Glutamatergic neuron (in vitro differentiated cells): ENCODE measurements around the gene GPHN. TPM values are rescaled to one million over a fixed set of nuclear protein-coding genes. Genes with fewer than 3 reads are reported as not detected.

Source experiments
- DNase-seq: peaks from one replicate; pipeline ENCODE4 v3.0.0; 2022
- H3K27ac Mint-ChIP-seq: one replicate; pipeline ENCODE4 v1.8.0; 2020; ENCODE audit warnings: mild to moderate bottlenecking, mixed read lengths, inconsistent platforms; ENCODE audit not compliant: unreplicated experiment
- H3K27me3 Mint-ChIP-seq: one replicate; pipeline ENCODE4 v1.8.0; 2020; ENCODE audit warnings: mild to moderate bottlenecking, moderate library complexity, mixed read lengths, inconsistent platforms; ENCODE audit not compliant: unreplicated experiment
- H3K36me3 Mint-ChIP-seq: one replicate; pipeline ENCODE4 v1.8.0; 2020; ENCODE audit warnings: mild to moderate bottlenecking, mixed read lengths, inconsistent platforms; ENCODE audit not compliant: unreplicated experiment
- H3K4me1 Mint-ChIP-seq: one replicate; pipeline ENCODE4 v1.8.0; 2020; ENCODE audit warnings: mild to moderate bottlenecking, low read depth, mixed read lengths, inconsistent platforms; ENCODE audit not compliant: unreplicated experiment
- H3K4me3 Mint-ChIP-seq: one replicate; pipeline ENCODE4 v1.8.0; 2020; ENCODE audit warnings: mild to moderate bottlenecking, mixed read lengths, inconsistent platforms; ENCODE audit not compliant: unreplicated experiment
- H3K9me3 Mint-ChIP-seq: one replicate; pipeline ENCODE4 v1.8.0; 2020; ENCODE audit warnings: mild to moderate bottlenecking, moderate library complexity, mixed read lengths, inconsistent platforms; ENCODE audit not compliant: unreplicated experiment
- total RNA-seq: library from RNA; stranded (reverse); fragmentation: NEBNext Ultra II Directional; extraction: Animal tissue kit (Norgen Biotek cat#: 25700); gene quantifications from one replicate; pipeline ENCODE4 v1.2.1, GENCODE V29; 2021; ENCODE audit not compliant: unreplicated experiment
- TF ChIP-seq, protein P1 (sequence below): fragments of 200-600 bp; sonication (generic); IDR thresholded peaks from one replicate; pipeline ENCODE4 v1.5.0; 2021; ENCODE audit not compliant: partially characterized antibody, unreplicated experiment

GPHN gene
- total RNA-seq, 1 donor from 2014 or later, result 29.8 TPM

DNA sequence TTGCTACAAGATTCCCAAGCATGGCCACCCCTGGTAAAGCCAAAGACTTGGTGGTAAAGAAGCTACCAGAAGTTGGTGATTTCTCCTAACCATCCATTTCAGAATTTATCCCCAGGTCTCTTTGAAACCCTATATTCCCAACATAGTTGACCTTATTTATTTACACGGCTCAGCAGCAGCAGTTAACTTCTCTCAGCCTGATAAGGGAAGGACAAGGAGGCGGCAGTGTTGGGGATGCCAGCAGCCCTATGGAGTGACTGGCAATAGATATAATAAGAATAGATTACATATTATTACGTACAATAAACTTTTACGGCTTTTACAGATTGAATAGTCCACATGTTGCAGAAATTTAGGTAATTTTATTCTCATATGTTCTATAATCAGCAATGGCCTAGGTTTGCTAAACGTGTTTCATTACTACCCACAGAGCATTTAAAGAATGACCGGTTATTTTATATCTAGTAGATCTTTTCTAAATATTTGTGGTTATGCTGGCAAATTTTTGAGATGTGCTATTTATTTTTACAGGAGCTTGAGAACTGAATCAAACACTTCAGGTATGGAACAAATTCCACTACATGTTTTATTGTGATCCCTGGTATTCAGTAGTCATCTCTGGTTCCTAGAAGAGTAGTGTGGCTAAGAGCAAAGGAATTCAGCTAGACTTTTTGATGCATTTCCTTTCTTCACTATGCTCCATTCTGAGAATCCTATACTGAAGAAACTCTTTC lies 713.5 kb downstream of the GPHN start:
- no peaks in the 10 kb centered on the region for H3K36me3 Mint-ChIP-seq
- no peaks in the 10 kb centered on the region for H3K9me3 Mint-ChIP-seq
- no peaks in the 10 kb centered on the region for H3K4me1 Mint-ChIP-seq
- TF ChIP-seq, protein P1, sequence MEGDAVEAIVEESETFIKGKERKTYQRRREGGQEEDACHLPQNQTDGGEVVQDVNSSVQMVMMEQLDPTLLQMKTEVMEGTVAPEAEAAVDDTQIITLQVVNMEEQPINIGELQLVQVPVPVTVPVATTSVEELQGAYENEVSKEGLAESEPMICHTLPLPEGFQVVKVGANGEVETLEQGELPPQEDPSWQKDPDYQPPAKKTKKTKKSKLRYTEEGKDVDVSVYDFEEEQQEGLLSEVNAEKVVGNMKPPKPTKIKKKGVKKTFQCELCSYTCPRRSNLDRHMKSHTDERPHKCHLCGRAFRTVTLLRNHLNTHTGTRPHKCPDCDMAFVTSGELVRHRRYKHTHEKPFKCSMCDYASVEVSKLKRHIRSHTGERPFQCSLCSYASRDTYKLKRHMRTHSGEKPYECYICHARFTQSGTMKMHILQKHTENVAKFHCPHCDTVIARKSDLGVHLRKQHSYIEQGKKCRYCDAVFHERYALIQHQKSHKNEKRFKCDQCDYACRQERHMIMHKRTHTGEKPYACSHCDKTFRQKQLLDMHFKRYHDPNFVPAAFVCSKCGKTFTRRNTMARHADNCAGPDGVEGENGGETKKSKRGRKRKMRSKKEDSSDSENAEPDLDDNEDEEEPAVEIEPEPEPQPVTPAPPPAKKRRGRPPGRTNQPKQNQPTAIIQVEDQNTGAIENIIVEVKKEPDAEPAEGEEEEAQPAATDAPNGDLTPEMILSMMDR, result no peak
- H3K27ac Mint-ChIP-seq, result no peak overlapping the region
- H3K4me3 Mint-ChIP-seq, result no peak overlapping the region
- DNase-seq, result no peak
- peaks cover 2% of the 10 kb centered on the region for H3K27me3 Mint-ChIP-seq

DNA sequence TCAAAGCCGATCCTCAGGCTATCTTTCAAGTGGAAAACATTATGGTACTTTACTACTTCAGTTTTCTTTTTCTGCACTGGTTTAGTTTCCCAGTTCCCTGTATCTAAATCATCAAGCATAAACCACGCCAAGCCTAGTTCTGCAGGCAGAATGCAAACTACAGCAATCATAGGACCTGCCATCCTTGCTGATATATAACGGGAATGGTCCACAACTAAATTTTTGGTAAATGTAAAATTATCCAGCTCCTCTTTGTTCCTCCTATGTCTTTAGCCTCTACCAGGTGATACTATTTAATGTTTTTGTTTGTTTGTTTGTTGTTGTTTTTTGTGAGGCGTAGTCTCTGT lies 714.0 kb downstream of the GPHN start:
- DNase-seq, result no peak
- Mint-ChIP-seq H3K36me3 (no peaks in the 10 kb centered on the region), H3K9me3 (no peaks in the 10 kb centered on the region), H3K27ac (no peak overlapping the region), H3K4me1 (no peaks in the 10 kb centered on the region), H3K27me3 (peaks cover 2% of the 10 kb centered on the region), H3K4me3 (no peak overlapping the region)
- TF ChIP-seq, protein P1, result no peak

DNA sequence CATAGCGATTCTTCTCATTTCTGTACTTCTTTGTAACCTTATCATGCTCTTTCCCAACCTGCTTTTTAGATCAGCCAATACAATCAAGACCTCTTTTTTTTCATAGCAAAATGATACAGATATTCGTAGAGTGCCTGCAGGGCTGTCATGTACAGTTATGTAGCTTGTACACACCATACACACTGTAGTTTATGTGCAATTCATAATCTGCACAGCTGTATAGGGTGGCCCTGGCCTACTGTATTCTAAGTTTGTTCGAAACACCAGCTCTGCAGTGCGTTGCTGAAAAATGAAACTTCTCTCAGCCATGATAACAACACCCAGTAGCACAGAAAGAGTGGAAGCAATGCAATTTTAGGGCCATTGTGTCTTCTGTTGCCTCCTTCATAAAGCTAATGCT lies 717.6 kb downstream of the GPHN start:
- Mint-ChIP-seq H3K27ac (no peak overlapping the region), H3K4me3 (no peak overlapping the region), H3K36me3 (no peaks in the 10 kb centered on the region), H3K9me3 (no peaks in the 10 kb centered on the region), H3K4me1 (no peaks in the 10 kb centered on the region), H3K27me3 (no peaks in the 10 kb centered on the region)
- DNase-seq, result no peak
- TF ChIP-seq, protein P1, result no peak

DNA sequence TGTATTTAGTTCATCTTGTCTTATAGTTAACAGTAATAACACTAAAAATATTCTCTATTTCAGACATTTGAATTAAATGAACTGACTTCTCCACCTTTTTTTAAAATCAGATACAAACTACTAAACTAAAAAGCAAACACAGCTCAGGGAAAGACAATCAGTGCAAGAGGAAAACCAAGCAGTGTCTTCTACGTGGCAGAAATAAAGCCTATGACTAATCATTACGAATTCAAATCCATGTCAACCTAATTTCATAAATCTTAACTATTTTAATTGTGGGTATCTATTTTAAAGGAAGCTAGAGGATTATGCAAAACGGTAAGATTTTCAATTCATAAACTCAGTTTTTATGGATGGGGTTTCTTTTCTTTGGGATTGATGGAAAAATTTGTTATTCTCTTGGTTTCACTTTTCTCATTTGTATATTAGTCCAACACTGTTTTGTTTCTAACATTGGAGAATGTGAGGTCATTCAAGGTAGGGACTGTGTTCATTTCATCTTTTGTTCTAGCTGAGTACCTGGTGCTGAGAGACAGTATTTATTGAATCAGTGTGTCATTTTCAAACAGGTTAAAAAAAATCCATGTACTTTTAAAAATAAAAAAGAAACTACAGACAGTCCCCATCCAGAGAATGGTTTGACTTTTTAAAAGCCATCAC lies 720.5 kb downstream of the GPHN start:
- Mint-ChIP-seq H3K4me1 (no peaks in the 10 kb centered on the region), H3K4me3 (no peak overlapping the region), H3K27me3 (no peaks in the 10 kb centered on the region), H3K36me3 (no peaks in the 10 kb centered on the region), H3K9me3 (no peaks in the 10 kb centered on the region), H3K27ac (no peak overlapping the region)
- DNase-seq, result no peak
- TF ChIP-seq, protein P1, result no peak

Other genes with a start within 250 kb of the GPHN start
- not detected for gene CCDC196, start 21.8 kb upstream of the GPHN start, total RNA-seq